NCI-H1417 treated with DMSO at 0.1 percent for 48 hours (cell line): ENCODE results near the gene GRM5.

Experiments used
- DNase-seq: peaks from one replicate; lab custom pipeline; 2025; lab: John Stamatoyannopoulos, UW

The GRM5 gene

DNA sequence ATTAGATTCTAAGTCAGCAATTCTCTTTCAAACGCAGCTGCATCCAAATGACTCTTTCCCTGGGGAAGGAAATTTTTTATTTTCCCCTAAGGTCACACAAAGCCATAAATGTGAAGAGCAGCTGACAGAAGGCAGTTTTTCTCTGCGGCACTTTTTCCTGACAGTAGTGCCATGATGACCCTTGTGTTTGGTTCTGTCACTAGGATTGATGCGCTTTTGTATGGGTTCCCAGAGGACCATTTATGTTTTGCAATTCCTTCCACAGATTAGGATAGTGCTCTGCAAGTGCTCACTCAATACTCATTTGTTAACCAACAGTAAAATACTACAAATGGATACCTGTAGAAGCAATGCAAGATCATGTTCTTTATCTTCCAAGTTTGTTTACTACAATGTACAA lies 368.6 kb downstream of the GRM5 start:
- DNase-seq = no peak

GRCh38 chr11:88695689-88696414 lies 369.9 kb downstream of the GRM5 start:
- no peak for DNase-seq

- DNase-seq = no peak
These were observed 373.3 kb downstream of the GRM5 start for GRCh38 chr11:88692306-88693086.

GRCh38 chr11:88689548-88690240 lies 376.1 kb downstream of the GRM5 start:
- no peak for DNase-seq

DNA sequence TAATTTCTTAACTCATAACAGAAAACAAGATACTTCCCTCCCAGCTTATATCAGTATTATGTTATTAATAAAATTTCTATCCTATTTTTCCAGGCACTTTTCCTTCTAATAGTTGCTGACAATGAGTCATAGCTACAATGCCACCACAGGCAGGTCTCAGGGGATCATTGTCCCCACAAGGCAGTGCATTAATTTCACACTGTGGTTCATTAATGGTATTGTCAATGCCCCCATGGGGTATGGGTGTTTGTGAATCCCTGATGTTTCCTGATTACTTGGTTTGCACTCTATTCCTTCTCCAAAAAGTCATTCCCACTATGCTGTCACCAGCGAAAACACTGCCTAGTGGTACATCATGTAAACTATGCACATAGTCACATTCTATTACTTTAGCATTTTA lies 382.8 kb downstream of the GRM5 start:
- DNase-seq = no peak

- DNase-seq = no peak
These were observed 385.0 kb downstream of the GRM5 start for GRCh38 chr11:88680806-88681205.

DNA sequence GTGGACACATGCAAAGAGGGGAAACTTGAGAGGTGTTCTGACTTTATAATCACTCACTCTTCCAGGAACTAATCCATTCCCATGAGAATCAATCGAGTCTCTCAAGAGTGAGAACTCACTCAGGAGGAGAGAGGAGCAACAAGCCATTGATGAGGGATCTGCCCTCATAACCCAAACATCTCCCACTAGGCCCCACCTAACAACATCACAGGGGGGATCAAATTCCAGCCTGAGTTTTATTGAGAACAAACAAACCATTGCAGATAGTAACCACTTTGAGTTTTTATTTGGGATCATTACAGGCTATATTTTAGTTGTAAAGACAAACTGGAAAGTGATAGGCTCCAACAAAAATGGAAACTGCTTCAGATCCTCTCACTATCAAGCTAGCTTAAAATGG lies 399.4 kb downstream of the GRM5 start:
- DNase-seq = no peak

GRCh38 chr11:88657076-88657738 lies 408.6 kb downstream of the GRM5 start:
- no peak for DNase-seq

GRCh38 chr11:88656283-88656682 lies 409.5 kb downstream of the GRM5 start:
- DNase-seq = no peak

DNA sequence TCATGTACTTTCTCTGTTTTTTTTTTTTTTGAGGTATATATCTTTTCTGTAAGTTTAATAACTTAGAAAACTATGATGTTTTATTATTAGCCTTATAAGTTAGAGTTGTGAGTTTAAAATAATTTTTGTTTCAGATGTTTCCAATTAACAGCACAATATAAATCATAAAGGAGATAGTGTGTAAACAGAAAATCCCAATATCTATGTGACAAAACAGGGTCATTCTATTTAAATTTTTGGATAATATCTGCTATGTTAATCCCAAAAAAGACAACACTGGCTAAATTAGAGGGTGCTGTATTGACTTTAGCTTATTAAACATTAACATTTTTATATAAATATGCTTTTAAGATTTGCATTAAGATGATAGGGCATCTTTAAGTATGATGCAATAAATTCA lies 410.1 kb downstream of the GRM5 start:
- no peak for DNase-seq

- no peak for DNase-seq
These were observed 410.6 kb downstream of the GRM5 start for GRCh38 chr11:88655196-88655595.

- DNase-seq = no peak
These were observed 414.2 kb downstream of the GRM5 start for GRCh38 chr11:88651556-88651955.

DNA sequence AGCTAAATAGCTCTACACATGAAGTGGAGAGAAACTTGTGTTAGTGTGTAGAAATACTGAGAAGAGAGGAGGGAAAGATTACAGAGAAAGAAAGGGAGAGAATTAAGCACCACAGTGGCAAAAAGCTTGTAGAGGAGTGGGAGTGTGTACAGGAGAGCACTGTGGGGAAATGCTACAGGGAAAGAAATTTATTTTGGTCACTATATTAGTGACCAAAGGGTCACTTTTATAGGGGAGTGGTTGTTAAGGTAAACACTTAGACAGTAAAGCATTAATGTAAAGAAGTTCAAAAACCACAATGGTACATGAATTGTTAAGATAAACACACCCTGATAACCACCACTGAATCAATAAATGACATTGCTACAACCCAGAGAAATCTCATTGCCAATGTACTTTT lies 421.1 kb downstream of the GRM5 start:
- no peak for DNase-seq

GRCh38 chr11:88632163-88632562 lies 433.6 kb downstream of the GRM5 start:
- DNase-seq = no peak

DNA sequence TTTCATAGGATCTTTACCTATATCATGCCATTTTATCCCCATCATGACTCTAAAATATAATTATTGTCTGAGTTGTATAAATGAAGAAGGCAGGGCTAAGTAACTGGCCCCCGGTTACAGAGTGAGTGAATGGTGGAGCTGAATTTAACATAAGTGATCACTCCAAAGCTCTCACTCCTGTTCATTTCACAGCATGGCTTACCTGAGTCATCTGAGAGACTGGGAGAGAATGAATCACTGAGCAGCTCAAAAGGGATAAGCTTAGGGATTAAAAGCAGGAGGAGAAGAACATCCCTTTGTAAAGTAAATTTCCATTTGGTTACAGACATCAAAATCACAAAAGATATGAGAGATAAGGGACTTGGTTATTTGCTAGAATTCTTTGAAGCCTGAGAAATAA lies 434.3 kb downstream of the GRM5 start:
- DNase-seq = no peak

GRCh38 chr11:88629496-88629895 lies 436.3 kb downstream of the GRM5 start:
- DNase-seq = no peak

DNA sequence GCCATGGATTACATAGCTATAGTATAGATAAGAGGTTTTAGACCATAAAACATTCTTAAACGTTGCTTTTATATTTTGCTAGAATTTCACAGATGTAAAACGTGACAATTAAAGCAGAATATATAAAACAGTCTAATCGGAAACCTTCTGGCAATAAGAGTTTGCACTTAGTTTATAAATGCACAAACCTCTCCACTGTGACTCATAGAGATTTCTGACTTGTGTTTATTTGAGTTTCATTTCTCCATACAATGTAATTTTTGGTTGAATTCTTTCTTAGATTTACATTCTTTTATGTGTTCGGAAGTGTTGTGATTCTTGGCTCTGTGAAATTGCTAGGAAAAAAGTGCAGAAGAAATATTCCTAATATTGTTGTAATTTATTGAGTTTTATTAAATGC lies 439.6 kb downstream of the GRM5 start:
- no peak for DNase-seq

GRCh38 chr11:88623531-88623930 lies 442.3 kb downstream of the GRM5 start:
- no peak for DNase-seq

- no peak for DNase-seq
These were observed 445.1 kb downstream of the GRM5 start for GRCh38 chr11:88620568-88621130.

- DNase-seq = no peak
These were observed 446.0 kb downstream of the GRM5 start for GRCh38 chr11:88619656-88620385.

- DNase-seq = no peak
These were observed 446.7 kb downstream of the GRM5 start for GRCh38 chr11:88619071-88619425.
